DND-41 (cell line): Measurements from ENCODE around the gene UBL7.

Source experiments
- CTCF ChIP-seq: IDR thresholded peaks from 2 replicates; pipeline ENCODE4 v1.5.1; 2012; ENCODE audit warnings: borderline replicate concordance, low read length, moderate library complexity, mild to moderate bottlenecking; ENCODE audit not compliant: poor library complexity, severe bottlenecking; ENCODE audit errors: extremely low read depth
- EZH2 ChIP-seq: IDR thresholded peaks from 3 replicates; pipeline ENCODE4 v1.6.1; 2012; ENCODE audit warnings: borderline replicate concordance, low read depth, mild to moderate bottlenecking, moderate library complexity, low read length, inconsistent platforms; ENCODE audit not compliant: severe bottlenecking

GRCh38 chr15:74399100-74399499 is 61.9 kb downstream of the UBL7 start:
- TF ChIP-seq CTCF (no peak), EZH2 (no peak)
